ENCODE data around the gene RFC2.

Gene RFC2

GRCh38 chr7:74254129-74254857, at the start of gene RFC2:
Gene RFC2, minus strand, starts transcription at chr7:74254399. Its CDS starts 16 bp downstream, at chr7:74254383.
- DNase-seq: peak; percentile 71 to 99 (median 95)

DNA sequence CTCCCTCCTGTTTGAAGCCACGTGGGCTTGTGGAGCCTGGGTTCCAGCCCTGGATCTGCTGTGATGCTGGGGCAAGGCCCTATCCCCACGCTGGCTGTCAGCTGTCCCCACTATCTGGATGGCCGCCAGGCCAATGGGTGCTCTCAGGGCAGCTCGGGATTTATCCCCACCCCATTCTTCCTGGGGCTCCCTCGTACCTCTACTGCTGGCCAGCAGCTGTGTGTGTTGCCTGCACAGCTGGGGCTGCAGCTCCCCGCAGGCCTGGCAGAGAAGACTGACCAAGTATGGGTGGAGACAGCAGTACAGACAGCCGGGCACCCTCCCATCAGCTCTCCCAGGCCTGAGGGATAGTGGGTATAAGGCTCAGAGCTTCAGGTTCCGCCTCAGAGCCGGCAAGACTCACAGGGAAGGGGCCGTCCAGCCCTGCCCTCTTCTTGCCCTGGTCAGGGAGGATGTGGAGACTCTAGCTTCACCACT, 48.6 kb upstream of the RFC2 start:
- DNase-seq: peak in 12 of 51 donors; percentile 9 to 42 (median 20)

GRCh38 chr7:74300926-74301325, 46.7 kb upstream of the RFC2 start:
- DNase-seq: no peak

DNA sequence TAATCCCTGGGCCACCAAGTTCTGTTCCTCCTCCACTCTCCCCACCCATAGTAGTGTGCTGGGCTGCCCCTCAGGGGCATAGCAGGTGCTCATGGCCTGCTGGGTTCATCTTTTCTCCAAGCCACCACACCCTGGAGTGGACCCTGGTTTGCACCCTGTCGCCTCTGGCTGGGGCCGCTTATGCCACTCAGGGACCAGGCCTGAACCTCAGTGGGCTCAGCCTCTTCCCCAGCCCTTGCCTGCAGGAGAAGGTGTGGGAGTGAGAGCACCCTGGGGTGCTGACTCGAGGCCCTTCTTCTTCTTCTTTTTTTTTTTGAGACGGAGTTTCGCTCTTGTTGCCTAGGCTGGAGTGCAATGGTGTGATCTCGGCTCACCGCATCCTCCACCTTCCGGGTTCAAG, 45.2 kb upstream of the RFC2 start:
- DNase-seq: no peak

GRCh38 chr7:74297516-74298233, 43.5 kb upstream of the RFC2 start:
- DNase-seq: no peak

GRCh38 chr7:74294191-74294998, 40.2 kb upstream of the RFC2 start:
- no peak for DNase-seq

DNA sequence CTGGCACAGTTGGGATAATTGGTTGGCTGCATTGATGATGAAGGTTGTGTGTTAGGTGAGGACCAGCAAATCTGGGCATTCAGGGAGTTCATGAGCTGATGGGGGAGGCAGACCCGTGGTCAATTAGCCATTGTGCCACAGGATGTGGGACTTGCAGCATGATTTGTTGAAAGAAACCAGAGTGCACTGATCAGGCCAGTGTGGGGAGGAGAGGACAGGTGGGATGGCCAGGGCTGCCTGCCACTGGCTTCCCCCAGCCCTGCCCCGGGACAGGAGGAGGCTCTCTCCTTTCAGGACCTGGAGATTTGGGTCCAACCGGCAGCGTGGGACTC, 39.3 kb upstream of the RFC2 start:
- DNase-seq: no peak

GRCh38 chr7:74292757-74293576, 38.8 kb upstream of the RFC2 start:
- DNase-seq: peak in 7 of 51 donors; percentile 9 to 35 (median 20)

- DNase-seq: no peak
Measured at GRCh38 chr7:74291535-74291934, 37.3 kb upstream of the RFC2 start.

- DNase-seq: peak in 1 of 51 donors; percentile 23
Measured at GRCh38 chr7:74290981-74291441, 36.8 kb upstream of the RFC2 start.

DNA sequence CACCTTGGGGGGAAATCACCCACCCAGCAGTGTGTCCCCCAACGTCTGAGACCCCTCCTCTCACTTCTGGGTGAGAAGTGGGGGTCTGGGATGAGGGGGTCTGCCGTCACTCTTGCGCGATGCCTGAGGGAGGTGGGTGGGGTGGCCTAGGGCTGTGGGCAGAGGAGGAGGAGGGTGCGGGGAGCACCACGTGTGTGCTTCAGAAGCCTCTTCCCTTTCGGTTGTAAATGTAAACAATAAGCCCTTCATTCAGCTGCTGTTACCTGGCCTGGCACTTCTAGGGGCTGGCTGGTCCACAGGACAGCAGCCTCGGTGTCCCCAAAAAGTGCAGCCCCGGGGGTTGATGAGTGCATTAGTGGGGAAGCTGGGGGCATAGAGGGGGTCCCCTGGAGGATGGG, 36.4 kb upstream of the RFC2 start:
- DNase-seq: peak in 13 of 51 donors; percentile 31 to 60 (median 48)

GRCh38 chr7:74289659-74290552, 35.7 kb upstream of the RFC2 start:
- DNase-seq: peak in 46 of 51 donors; percentile 17 to 84 (median 42)

DNA sequence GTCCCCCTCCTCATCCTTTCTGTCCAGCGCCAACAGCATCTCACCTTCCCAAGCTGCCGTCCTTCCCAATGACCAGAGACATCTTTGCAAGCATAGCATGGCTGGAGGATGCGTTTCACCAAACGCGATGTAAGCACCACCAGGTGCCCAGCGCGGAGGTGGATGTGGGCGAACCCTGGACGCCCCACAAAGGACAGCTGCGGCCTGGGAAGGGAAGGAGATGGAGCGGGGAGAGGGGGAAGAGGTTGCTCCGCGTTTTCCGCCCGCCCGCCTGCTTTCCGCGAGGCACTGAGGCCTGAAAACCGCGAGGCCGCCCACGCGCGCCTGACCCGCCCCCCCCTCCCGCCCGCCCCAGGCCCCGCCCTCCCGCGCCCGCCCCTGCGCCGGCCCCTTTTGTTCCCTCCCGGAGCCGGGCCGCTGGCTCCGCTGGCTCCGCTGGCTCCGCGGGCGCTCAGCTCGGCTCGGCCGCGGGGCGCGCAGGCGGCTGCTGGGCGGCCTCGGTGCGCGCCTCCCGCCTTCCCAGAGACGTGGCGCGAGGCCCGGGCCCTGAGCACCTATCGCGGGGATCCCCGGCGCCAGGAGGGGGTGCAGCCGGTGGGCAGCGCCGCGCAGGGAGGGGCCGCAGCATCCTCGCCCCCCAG, 34.9 kb upstream of the RFC2 start, which contains the start of gene CLIP2:
Gene CLIP2, plus strand, starts transcription at position 390 of the 641 bp plus-strand sequence. CDS start 28,140 bp downstream, outside the sequence.
- peak; percentile 30 to 90 (median 79) for DNase-seq

DNA sequence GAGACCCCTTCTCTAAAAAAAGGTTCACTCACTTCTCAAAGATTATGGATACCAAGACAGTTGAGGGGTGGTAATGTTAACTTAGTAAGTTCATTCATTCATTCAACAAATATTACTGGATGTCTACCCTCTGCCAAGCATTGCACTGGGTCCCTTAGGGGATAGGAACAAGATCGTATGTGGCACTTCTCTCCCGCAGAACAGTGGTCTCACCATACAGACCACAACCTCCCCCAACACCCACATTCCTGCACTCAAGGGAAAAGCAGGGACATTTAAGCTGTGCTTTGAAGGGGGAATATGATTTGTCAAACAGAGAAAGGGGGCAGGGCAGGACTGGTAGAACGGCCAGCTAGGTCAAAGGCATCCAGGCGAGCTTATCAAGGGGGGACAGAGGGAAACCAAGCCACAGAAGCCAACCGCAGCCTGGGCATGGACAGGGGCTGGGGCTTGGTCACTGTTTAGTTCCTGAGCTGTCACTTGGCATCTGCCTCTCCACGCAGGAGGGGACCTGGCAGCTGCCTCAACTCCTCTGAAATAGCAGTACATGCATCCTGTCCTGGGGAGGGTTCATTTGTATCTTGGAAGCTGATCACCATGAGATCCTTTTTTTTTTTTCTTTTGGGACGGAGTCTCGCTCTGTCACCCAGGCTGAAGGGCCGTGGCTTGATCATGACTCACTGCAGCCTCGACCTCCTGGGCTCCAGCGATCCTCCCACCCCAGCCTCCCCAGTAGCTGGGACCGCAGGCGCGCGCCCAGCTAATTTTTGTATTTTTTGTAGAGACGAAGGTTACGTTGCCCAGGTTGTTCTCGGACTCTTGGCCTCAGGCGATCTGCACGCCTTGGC, 34.1 kb upstream of the RFC2 start:
- peak in 5 of 51 donors; percentile 17 to 31 (median 24) for DNase-seq

DNA sequence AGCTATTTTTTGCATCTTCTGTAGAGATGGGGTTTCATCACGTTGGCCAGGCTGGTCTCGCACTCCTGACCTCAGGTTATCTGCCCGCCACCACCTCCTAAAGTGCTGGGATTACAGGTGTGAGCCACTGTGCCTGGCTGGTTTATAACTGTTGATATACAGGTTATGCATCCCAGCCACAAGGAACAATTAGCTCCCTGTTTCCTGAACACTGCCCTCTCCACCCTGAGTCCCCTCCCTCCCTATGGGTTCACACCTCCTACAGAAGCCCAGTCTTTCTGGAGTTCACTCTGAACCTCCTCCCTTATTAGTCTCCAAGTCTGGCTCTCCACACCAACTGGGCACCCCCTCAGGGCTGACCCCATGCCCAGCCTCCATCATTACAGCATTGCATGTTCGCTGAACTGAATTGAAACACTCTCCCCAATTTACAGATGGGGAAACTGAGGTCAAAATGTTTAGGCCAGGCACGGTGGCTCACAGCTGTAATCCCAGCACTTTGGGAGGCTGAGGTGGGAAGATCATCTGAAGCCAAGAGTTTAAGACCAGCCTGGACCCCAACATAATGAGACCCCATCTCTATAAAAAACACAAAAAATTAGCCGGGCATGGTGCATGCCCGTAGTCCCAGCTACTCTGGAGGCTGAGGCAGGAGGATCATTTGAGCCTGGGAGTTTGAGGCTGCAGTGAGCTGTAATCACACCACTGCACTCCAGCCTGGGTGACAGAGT, 33.3 kb upstream of the RFC2 start:
- no peak for DNase-seq

- no peak for DNase-seq
Measured at GRCh38 chr7:74286131-74286530, 31.9 kb upstream of the RFC2 start.

DNA sequence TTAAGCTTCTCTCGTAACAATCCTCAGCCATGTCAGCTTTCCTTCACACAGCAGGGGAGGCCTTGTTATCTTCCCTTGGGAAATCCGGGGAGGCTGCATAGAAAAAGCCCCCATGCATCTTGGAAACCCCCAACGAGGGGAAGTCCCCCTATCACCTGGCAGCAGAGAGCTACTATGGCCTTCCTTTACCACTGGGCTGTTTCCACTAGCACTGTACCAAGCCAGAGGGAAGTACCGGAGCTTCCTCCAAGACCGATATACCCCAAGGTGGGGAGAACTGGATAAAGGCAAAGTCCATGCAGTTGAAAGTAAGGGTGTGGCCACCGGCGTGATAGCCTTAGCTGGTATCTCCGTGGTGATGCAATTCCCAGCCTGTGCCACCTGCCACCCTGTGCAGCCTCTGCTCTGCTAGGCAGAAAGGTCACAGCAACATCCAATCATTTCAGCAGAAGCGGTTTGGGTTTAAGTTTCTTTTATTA, 30.6 kb upstream of the RFC2 start:
- DNase-seq: no peak
